ENCODE measurements around the gene PACSIN1.

GRCh38 chr6:34535646-34536045, 69.8 kb downstream of the PACSIN1 start:
- TF ChIP-seq CTCF (IDR thresholded peaks at IDR 0.05; ENCODE audit: low read depth, low read length), result no peak
- no peak for TF ChIP-seq EZH2phosphoT487 (IDR thresholded peaks at IDR 0.05; ENCODE audit: low read depth)
